C4-2B (cell line): ENCODE results near the gene KIAA1586.
A peak's percentile ranks its signal among the peaks of the same experiment; 100 is the strongest.

Experiments used
- H3K27ac ChIP-seq: fragments of 450-650 bp; 2 replicates; pipeline ENCODE4 v1.5.1; 2017
- ZFX ChIP-seq: fragments of 450-650 bp; IDR thresholded peaks from 2 replicates; pipeline ENCODE4 v1.6.1; 2017
- TF ChIP-seq, protein P1 (sequence below): fragments of 450-650 bp; conservative IDR thresholded peaks from 2 replicates; pipeline ENCODE4 v1.5.1; 2017; ENCODE audit warnings: mild to moderate bottlenecking

Gene KIAA1586

DNA sequence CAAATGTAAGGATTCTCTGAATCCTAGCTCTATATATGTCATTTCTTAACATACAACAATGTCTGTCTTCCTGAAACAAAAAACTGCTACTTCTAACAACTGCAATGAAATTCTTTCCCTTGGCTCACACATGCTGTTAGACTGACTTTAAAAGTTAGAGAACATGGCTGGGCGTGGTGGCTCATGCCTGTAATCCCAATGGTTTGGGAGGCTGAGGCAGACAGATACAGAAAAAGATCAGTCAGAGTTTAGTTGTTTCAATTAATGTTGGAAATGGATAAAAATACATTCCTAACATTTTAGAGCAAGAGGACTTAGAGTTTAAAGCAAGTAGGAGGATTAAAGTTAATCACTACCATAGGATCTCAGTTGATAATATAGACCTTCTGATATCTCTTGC, 28.7 kb upstream of the KIAA1586 start:
- no peak for TF ChIP-seq ZFX
- TF ChIP-seq, protein P1, sequence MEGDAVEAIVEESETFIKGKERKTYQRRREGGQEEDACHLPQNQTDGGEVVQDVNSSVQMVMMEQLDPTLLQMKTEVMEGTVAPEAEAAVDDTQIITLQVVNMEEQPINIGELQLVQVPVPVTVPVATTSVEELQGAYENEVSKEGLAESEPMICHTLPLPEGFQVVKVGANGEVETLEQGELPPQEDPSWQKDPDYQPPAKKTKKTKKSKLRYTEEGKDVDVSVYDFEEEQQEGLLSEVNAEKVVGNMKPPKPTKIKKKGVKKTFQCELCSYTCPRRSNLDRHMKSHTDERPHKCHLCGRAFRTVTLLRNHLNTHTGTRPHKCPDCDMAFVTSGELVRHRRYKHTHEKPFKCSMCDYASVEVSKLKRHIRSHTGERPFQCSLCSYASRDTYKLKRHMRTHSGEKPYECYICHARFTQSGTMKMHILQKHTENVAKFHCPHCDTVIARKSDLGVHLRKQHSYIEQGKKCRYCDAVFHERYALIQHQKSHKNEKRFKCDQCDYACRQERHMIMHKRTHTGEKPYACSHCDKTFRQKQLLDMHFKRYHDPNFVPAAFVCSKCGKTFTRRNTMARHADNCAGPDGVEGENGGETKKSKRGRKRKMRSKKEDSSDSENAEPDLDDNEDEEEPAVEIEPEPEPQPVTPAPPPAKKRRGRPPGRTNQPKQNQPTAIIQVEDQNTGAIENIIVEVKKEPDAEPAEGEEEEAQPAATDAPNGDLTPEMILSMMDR, result no peak
- no peak overlapping the region for H3K27ac ChIP-seq

DNA sequence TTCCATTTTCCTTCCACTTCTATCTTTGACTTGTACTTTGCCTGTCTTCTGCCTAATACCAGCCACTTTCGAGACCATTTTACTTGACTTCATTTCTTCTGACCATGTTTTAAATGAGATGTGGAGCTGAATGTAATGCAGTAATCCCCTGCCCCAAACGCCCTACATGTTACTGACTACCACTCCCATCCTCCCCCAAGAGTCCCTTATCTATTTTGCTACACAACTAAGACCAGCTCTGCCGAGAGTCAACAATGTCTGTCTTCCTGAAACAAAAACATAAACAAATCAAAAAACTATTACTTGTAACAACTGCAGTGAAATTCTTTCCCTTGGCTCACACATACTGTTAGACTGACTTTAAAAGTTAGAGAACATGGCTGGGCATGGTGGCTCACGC, 27.1 kb upstream of the KIAA1586 start:
- no peak overlapping the region for H3K27ac ChIP-seq
- no peak for TF ChIP-seq ZFX

DNA sequence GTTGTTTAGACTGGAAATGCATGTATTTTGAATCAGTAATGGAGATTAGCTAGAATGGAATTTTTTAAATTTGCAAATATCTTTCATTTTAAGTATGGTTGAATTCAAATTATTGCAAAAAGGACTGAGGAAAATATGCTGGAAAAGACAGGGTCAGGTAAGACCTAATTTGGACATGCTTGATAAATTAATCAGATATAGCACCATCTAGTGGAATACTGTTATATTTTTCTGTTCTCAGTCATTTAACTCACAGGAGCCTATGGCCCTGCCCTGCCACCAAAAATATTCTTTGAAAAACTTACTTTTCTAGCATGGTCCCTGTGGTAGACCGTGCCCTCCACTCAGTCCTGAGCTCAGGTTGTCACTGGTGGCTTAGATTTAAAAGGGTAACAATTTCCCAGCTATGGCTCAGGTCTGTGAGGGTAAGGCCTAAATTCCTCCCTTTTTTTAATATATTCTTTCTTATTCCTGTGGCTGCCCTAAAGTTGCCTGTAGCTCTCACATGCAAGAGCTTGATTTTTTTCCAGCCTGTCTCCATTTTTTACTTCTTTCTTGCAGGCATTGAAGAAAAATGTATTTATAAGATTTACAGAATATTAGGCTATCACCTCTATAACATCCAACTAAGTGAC, 25.3 kb upstream of the KIAA1586 start:
- no peak for TF ChIP-seq ZFX
- TF ChIP-seq, protein P1, result peak; percentile 79
- no peak overlapping the region for H3K27ac ChIP-seq

DNA sequence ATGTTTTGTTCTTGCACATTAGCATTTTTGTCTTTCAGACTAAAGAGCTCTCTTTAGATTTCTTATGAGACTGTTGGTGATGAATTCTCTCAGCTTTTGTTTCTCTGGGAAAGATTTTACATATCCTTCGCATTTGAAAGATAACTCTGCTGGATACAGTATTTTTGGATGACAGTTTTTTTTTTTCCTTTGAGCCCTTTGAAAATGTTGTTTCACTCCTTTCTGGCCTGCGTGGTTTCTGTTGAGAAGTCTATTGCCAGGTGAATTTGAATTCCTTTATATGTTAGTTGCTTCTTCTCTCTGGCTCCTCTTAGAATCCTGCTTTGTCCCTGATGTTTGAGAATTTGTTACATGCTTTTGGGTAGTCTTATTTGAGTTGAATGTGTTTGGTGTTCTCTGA, 22.2 kb upstream of the KIAA1586 start:
- TF ChIP-seq ZFX, result no peak
- TF ChIP-seq, protein P1, result no peak
- no peak overlapping the region for H3K27ac ChIP-seq

DNA sequence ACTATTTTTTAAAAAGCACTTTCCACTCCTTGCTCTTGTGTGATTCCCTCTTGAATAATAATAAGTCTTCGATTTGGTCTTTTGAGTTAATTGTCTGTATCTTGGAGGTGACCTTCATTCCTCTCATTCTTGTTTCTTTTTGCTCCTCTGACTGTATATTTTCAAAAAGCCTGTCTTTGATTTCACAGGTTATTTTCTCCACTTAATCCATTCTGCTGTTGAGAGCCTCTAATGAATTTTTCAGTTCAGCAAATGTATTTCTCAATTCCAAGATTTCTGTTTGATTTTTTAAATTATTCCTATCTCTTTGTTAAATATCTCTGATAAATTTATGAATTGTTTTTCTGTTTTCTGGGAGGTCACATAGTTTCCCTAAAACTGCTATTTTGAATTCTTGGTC, 21.7 kb upstream of the KIAA1586 start:
- H3K27ac ChIP-seq, result no peak overlapping the region
- TF ChIP-seq, protein P1, result no peak
- TF ChIP-seq ZFX, result no peak

DNA sequence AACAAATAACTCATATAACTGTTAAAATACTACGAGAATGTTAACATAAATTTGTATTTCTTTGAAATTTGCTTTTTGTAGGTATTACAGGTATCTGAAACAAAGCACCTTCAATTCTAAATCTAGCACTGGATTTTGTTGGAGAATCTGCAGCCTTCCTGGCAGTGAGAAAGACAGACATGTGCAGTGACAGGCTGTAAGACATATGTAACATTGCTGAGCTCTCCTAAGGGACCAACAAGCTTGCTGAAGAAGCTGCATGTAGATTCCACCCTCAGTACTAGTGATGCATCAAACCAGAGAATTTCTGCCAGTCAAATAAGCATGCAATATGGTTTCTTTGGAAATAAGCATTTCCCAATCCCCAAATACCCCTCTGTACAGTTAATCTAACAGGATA, 20.5 kb upstream of the KIAA1586 start:
- TF ChIP-seq, protein P1, result no peak
- no peak for TF ChIP-seq ZFX
- no peak overlapping the region for H3K27ac ChIP-seq

DNA sequence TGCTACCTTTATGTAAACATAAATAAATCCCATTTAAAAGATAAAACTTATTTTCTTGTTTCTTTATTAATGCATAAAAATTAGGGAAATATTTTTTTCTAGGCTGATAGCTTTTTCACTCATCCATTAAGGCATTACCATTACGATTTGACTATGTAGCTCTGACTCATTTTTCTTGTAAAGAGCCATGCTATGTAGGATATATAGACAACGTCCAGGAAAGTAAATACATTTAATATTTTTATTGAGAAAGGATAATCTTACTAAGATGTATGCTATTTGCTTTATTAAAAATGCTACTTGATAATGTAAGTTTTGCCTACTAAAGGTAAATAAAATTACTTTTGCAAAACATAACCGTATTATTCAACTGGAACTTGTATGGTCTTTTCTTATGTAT, 19.2 kb upstream of the KIAA1586 start:
- TF ChIP-seq, protein P1, result no peak
- no peak for TF ChIP-seq ZFX

DNA sequence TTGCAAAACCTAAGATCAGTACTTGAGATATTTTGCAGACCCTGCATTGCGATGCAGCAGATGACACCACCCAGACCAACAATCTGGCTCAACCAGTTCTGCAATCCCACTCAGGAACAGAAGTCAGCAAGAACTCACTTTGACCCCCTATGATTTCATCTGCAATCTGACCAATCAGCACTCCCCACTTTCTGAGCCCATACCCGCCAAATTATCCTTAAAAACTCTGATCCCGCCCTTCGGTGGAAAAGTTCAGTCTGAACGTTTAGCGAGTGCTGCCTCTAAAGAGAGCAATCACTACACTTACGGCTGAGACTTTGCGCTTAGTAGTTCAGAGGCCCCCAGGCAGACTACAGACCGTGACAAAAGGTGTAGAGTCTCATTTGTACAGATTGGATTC, 17.3 kb upstream of the KIAA1586 start:
- no peak overlapping the region for H3K27ac ChIP-seq
- TF ChIP-seq, protein P1, result no peak
- no peak for TF ChIP-seq ZFX

More for the DNA sequence above, 19.2 kb upstream of the KIAA1586 start:
- no peak overlapping the region for H3K27ac ChIP-seq
